OCI-LY1 (cell line): ENCODE measurements around the gene COL20A1.

Experiments
- CTCF ChIP-seq: fragments of 200-600 bp; sonication (generic), shearing (Covaris generic); IDR thresholded peaks from 2 replicates; pipeline ENCODE4 v1.5.1; 2017; ENCODE audit warnings: mild to moderate bottlenecking, antibody characterized with exemption, low read length, moderate library complexity, mixed read lengths
- EZH2 ChIP-seq: fragments of 200-600 bp; sonication (generic), shearing (Covaris generic); IDR thresholded peaks from 2 replicates; pipeline ENCODE4 v1.8.0; 2017; ENCODE audit warnings: borderline replicate concordance, mixed run types, mild to moderate bottlenecking, antibody characterized with exemption, low read length, moderate library complexity, mixed read lengths

GRCh38 chr20:63280929-63281545, 11.9 kb upstream of the COL20A1 start:
- TF ChIP-seq CTCF (peak; percentile 38; the same call in 1 of the 2 replicates), EZH2 (no peak)
